GM23248 (cell line): ENCODE measurements around the gene TAB2. TPM values are rescaled to one million over a fixed set of nuclear protein-coding genes. Genes with fewer than 3 reads are reported as not detected.

Experiments
- DNase-seq: peaks from one replicate; pipeline ENCODE4 v3.0.0-alpha.2; 2015
- H2AFZ ChIP-seq: fragments of 200-600 bp; sonication (generic); 2 replicates; pipeline ENCODE4 v1.6.1; 2016; ENCODE audit warnings: antibody characterized with exemption
- H3F3A ChIP-seq: fragments of 200-600 bp; sonication (generic); 2 replicates; pipeline ENCODE4 v1.6.1; 2016; ENCODE audit warnings: mild to moderate bottlenecking, antibody characterized with exemption, mixed run types; ENCODE audit not compliant: insufficient read depth
- H3K27ac ChIP-seq: fragments of 200-600 bp; sonication (generic); 2 replicates; pipeline ENCODE4 v1.5.1; 2016; ENCODE audit warnings: mild to moderate bottlenecking
- H3K27me3 ChIP-seq: fragments of 200-600 bp; sonication (generic); replicated peaks from 2 replicates; pipeline ENCODE4 v1.6.1; 2016; ENCODE audit warnings: mild to moderate bottlenecking; ENCODE audit not compliant: insufficient read depth
- H3K36me3 ChIP-seq: fragments of 200-600 bp; sonication (generic); 2 replicates; pipeline ENCODE4 v1.6.1; 2016; ENCODE audit warnings: low read depth, mild to moderate bottlenecking
- H3K4me1 ChIP-seq: fragments of 200-600 bp; sonication (generic); 2 replicates; pipeline ENCODE4 v1.6.1; 2016; ENCODE audit warnings: mild to moderate bottlenecking; ENCODE audit not compliant: insufficient read depth
- H3K4me2 ChIP-seq: fragments of 200-600 bp; sonication (generic); one replicate; pipeline ENCODE4 v1.6.1; 2016; ENCODE audit warnings: mild to moderate bottlenecking; ENCODE audit not compliant: unreplicated experiment
- H3K4me3 ChIP-seq: fragments of 200-600 bp; sonication (generic); 2 replicates; pipeline ENCODE4 v1.5.1; 2016; ENCODE audit warnings: mild to moderate bottlenecking
- H3K79me2 ChIP-seq: fragments of 200-600 bp; sonication (generic); 2 replicates; pipeline ENCODE4 v1.6.1; 2016; ENCODE audit warnings: mild to moderate bottlenecking; ENCODE audit not compliant: insufficient read depth
- H3K9ac ChIP-seq: fragments of 200-600 bp; sonication (generic); 2 replicates; pipeline ENCODE4 v1.6.1; 2016; ENCODE audit warnings: mild to moderate bottlenecking
- H3K9me2 ChIP-seq: fragments of 200-600 bp; sonication (generic); 2 replicates; pipeline ENCODE4 v1.6.1; 2016; ENCODE audit warnings: mixed run types, mild to moderate bottlenecking, moderate library complexity; ENCODE audit not compliant: insufficient read depth
- H3K9me3 ChIP-seq: fragments of 200-600 bp; sonication (generic); one replicate; pipeline ENCODE4 v1.6.1; 2017; ENCODE audit warnings: low read depth
- H4K20me1 ChIP-seq: fragments of 200-600 bp; sonication (generic); 2 replicates; pipeline ENCODE4 v1.6.0; 2016; ENCODE audit not compliant: insufficient read depth
- EZH2 ChIP-seq: fragments of 200-600 bp; sonication (generic); IDR thresholded peaks from 2 replicates; pipeline ENCODE4 v1.6.1; 2018; ENCODE audit warnings: antibody characterized with exemption, mild to moderate bottlenecking; ENCODE audit not compliant: insufficient read depth, poor library complexity, severe bottlenecking
- EZH2phosphoT487 ChIP-seq: fragments of 200-600 bp; sonication (generic); IDR thresholded peaks from 2 replicates; pipeline ENCODE4 v1.6.1; 2018; ENCODE audit warnings: antibody characterized with exemption, moderate library complexity, mild to moderate bottlenecking, low read depth; ENCODE audit not compliant: insufficient read depth
- WGBS, 2 experiments: methylation state at CpG; one replicate each; pipeline ENCODE4 v1.1.6; 2015 to 2017; ENCODE audit warnings: low lambda C conversion rate in 2 of 2, low coverage in 1 of 2; ENCODE audit errors: missing lambda C conversion rate in 2 of 2; 5-methylcytosine and 5-hydroxymethylcytosine counted together
- in situ Hi-C: fragments of 300-500 bp; cut with MboI; formaldehyde crosslinking; loops from 2 replicates; pipeline ENCODE4 v1.15.0; 2020
- polyA plus RNA-seq: library from polyadenylated mRNA; unstranded; fragments of >200 nt; fragmentation: Nextera tagmentation; extraction: Ambion mirVana; gene quantifications from 2 replicates; pipeline ENCODE4 v1.2.1, GENCODE V29; 2016
- total RNA-seq: library from RNA; depleted of rRNA; stranded (reverse); fragments of >200 nt; shearing (Covaris generic); gene quantifications from 2 replicates; pipeline ENCODE4 v1.2.3, GENCODE V29; 2014

Gene TAB2
- total and polyA plus RNA-seq, 2 experiments from 2014 or later, result 11.6 to 28.4 TPM

- Histone ChIP-seq H3K4me2 (no peak overlapping the region), H3K79me2 (peaks cover 100% of the 10 kb centered on the region), H3K36me3 (no peaks in the 10 kb centered on the region), H3F3A (no peaks in the 10 kb centered on the region), H3K9ac (no peak overlapping the region), H4K20me1 (peaks cover 12% of the 10 kb centered on the region; the same call in 1 of the 2 replicates), H3K9me3 (no peaks in the 10 kb centered on the region), H3K9me2 (no peaks in the 10 kb centered on the region), H3K27ac (no peak overlapping the region), H3K4me3 (no peak overlapping the region), H3K4me1 (0 out of 2 replicates have a peak, but pooled peaks cover 5% of the 10 kb centered on the region), H3K27me3 (no peaks in the 10 kb centered on the region), H2AFZ (no peak overlapping the region)
- no peak for TF ChIP-seq EZH2phosphoT487
- TF ChIP-seq EZH2, result no peak
- in situ Hi-C loops, result no loop called here
- 98% methylated on average over 3 of the region's 3 CpGs for WGBS, 2 experiments
- DNase-seq, result no peak
Observed at GRCh38 chr6:149360536-149360935, 43.0 kb downstream of the TAB2 start.

- Histone ChIP-seq H3K9ac (no peak overlapping the region), H3F3A (no peaks in the 10 kb centered on the region), H3K9me2 (no peaks in the 10 kb centered on the region), H2AFZ (no peak overlapping the region), H4K20me1 (peaks cover 22% of the 10 kb centered on the region; the same call in 1 of the 2 replicates), H3K27ac (no peak overlapping the region), H3K4me3 (no peak overlapping the region), H3K4me2 (no peak overlapping the region), H3K4me1 (0 out of 2 replicates have a peak, but pooled peaks cover 5% of the 10 kb centered on the region), H3K36me3 (no peaks in the 10 kb centered on the region), H3K27me3 (no peaks in the 10 kb centered on the region), H3K9me3 (no peaks in the 10 kb centered on the region), H3K79me2 (peaks cover 100% of the 10 kb centered on the region)
- TF ChIP-seq EZH2 (no peak), EZH2phosphoT487 (no peak)
- in situ Hi-C loops, result no loop called here
- WGBS, 2 experiments, result 90 to 94% methylated on average over 5 of the region's 5 CpGs
- DNase-seq, result no peak
Observed at GRCh38 chr6:149362289-149362688, 44.8 kb downstream of the TAB2 start.

DNA sequence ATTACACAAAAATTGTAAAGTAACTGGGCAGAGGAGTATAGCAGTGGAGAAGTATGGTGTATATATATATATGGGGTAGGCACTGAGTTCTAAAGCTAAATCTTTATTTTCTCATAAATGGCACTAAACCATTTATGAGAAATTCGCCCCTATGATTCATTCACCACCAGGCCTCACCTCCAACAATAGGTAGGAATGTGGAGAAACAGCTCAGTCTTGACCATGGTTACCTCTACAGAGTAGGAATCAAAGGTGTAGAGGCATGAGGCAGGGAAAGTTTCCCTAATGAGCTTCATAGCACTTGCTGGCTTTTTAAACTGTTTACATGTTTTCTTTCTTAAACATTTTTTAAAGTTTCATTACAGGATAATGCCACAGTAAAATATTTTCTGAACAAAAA is 45.6 kb downstream of the TAB2 start:
- Histone ChIP-seq H3K9me2 (no peaks in the 10 kb centered on the region), H3K9ac (no peak overlapping the region), H3K4me3 (no peak overlapping the region), H3F3A (no peaks in the 10 kb centered on the region), H3K9me3 (no peaks in the 10 kb centered on the region), H3K27me3 (no peaks in the 10 kb centered on the region), H3K27ac (no peak overlapping the region), H3K4me2 (no peak overlapping the region), H2AFZ (no peak overlapping the region), H3K79me2 (peaks cover 100% of the 10 kb centered on the region), H4K20me1 (peaks cover 22% of the 10 kb centered on the region; the same call in 1 of the 2 replicates), H3K4me1 (0 out of 2 replicates have a peak, but pooled peaks cover 5% of the 10 kb centered on the region), H3K36me3 (no peaks in the 10 kb centered on the region)
- DNase-seq, result no peak
- in situ Hi-C loops, result no loop called here
- TF ChIP-seq EZH2phosphoT487 (no peak), EZH2 (no peak)
- 97 to 100% methylated on average over 1 of the region's 1 CpG for WGBS, 2 experiments

DNA sequence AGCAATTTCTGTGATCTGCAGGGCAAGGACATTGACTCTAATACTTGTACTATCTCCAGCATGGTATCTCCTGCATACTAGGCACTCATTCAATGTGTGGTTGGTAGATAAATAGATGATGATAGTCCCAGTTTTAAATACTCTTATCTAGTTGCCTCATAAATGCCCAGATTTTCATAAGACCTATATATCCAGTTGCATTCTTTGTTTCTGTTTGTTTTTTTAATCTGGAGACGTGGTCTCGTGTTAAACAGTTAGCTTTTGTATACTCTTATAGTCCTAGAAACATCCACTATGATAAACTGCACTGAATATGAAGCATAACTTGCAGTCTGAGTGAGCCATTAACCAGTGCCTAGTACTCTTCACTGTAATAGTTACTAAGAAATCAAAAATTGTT is 47.0 kb downstream of the TAB2 start:
- Histone ChIP-seq H3K9ac (no peak overlapping the region), H3K79me2 (peaks cover 100% of the 10 kb centered on the region), H3K4me3 (no peak overlapping the region), H2AFZ (no peak overlapping the region), H3F3A (no peaks in the 10 kb centered on the region), H4K20me1 (peaks cover 18% of the 10 kb centered on the region; the same call in 1 of the 2 replicates), H3K27ac (no peak overlapping the region), H3K9me3 (no peaks in the 10 kb centered on the region), H3K27me3 (no peaks in the 10 kb centered on the region), H3K36me3 (no peaks in the 10 kb centered on the region), H3K4me2 (no peak overlapping the region), H3K9me2 (no peaks in the 10 kb centered on the region), H3K4me1 (0 out of 2 replicates have a peak, but pooled peaks cover 5% of the 10 kb centered on the region)
- DNase-seq, result no peak
- WGBS, 2 experiments, result 98 to 100% methylated on average over 2 of the region's 2 CpGs
- in situ Hi-C loops, result no loop called here
- TF ChIP-seq EZH2 (no peak), EZH2phosphoT487 (no peak)

DNA sequence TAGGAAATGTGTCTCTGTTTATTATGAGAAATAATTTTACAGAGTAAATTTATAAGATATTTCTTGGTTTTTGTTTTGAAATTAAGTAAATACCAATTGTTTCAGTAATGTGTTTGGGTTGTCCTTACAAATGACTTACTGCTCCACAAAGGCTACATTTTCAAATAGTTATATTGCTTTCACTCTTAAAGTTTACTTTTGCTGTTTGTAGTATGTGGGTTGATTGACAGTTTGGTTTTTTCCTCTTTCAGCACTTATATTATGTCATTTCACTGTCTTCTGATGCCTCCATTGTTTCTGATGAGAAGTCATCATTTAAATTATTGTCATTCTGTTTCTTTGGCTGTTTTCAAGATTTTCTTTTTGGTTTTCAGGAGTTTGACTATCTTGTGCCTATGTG is 47.7 kb downstream of the TAB2 start:
- peaks cover 18% of the 10 kb centered on the region; the same call in 1 of the 2 replicates for H4K20me1 ChIP-seq
- no peaks in the 10 kb centered on the region for H3K36me3 ChIP-seq
- no peak for TF ChIP-seq EZH2phosphoT487
- no peak for TF ChIP-seq EZH2
- no peak overlapping the region for H3K4me2 ChIP-seq
- H3K79me2 ChIP-seq, result peaks cover 100% of the 10 kb centered on the region
- no peak overlapping the region for H3K27ac ChIP-seq
- DNase-seq, result no peak
- no peaks in the 10 kb centered on the region for H3K9me3 ChIP-seq
- H3K27me3 ChIP-seq, result no peaks in the 10 kb centered on the region
- H3K4me1 ChIP-seq, result 0 out of 2 replicates have a peak, but pooled peaks cover 5% of the 10 kb centered on the region
- no peaks in the 10 kb centered on the region for H3K9me2 ChIP-seq
- H3K4me3 ChIP-seq, result no peak overlapping the region
- no peak overlapping the region for H3K9ac ChIP-seq
- H2AFZ ChIP-seq, result no peak overlapping the region
- in situ Hi-C loops, result no loop called here
- no peaks in the 10 kb centered on the region for H3F3A ChIP-seq
